GM08714 (cell line): ENCODE data around the gene NINJ2.

ENCODE experiments used
- H3K4me3 ChIP-seq: fragments of 200-500 bp; sonication (Bioruptor generic); 2 replicates; pipeline ENCODE4 v1.5.1; 2014; ENCODE audit warnings: mild to moderate bottlenecking, low read length, inconsistent platforms
- ZNF274 ChIP-seq: IDR thresholded peaks from 2 replicates; pipeline ENCODE4 v1.6.1; 2012; ENCODE audit warnings: mild to moderate bottlenecking, low read depth, low read length

NINJ2 gene

DNA sequence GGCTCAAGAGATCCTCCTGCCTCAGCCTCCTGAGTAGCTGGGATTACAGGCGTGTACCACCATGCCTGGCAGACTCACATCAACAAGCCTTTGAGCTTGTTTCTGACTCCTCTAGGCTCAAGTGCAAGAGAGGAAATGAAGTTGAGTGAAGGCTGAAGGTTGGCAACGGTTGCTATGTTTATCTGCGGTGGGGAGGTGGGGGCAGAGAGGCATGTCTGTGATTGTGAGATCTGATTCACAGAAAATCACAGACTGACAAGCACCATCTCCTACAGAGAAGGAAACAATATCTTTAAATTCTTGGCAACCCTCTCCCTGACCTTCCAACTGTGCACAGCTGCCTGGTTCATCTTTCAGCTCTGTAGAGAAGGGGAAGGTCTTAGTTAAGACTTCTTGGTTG is 22.1 kb upstream of the NINJ2 start:
- no peak overlapping the region; the same call in 1 of the 2 replicates for H3K4me3 ChIP-seq
- TF ChIP-seq ZNF274, result no peak

DNA sequence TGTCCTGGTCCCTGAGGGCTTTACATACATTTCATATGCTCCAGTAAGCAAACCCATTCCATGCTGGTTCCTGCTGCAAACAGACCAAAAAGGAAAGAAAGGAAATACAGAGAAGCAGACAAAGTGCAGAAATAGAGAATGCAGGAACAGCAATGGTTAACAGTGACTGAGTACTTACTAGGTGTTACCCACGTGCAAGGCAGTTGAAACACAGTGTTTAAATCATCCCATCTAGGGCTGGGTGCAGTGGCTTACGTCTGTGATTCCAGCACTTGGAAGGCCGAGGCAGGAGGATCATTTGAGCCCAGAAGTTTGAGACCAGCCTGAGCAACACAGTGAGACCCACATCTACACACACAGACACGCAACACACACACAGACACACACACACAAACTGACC is 21.2 kb upstream of the NINJ2 start:
- H3K4me3 ChIP-seq, result no peak overlapping the region
- no peak for TF ChIP-seq ZNF274

DNA sequence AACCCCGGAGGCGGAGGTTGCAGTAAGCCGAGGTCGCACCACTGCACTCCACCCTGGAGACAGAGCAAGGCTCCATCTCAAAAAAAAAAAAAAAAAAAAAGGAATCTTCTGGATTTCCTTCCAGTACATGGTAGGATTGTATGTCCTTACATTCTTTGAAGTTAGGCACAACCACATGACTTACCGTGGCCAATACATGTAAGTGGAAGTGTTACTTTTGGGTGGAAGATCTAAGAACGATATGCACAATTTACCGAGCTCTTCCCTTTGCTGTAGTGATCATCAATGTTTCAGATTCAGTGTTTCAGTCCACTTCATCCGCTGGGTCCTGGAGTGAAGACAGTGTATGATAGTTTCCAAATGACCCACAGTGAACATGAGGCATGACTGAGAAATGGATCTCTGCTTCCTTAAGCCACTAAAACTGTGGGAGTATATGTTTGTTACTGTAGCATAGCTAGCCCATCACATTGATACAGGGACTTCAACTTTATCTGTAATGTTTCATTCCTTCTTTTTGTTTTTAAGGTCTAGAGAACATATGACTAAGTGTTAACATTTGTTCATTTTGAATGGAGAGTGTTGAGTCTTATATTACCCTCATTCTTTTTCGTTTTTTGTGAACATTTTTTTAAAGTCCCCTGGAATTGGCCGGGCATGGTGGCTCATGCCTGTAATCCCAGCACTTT is 18.5 kb upstream of the NINJ2 start:
- no peak overlapping the region for H3K4me3 ChIP-seq
- TF ChIP-seq ZNF274, result no peak

DNA sequence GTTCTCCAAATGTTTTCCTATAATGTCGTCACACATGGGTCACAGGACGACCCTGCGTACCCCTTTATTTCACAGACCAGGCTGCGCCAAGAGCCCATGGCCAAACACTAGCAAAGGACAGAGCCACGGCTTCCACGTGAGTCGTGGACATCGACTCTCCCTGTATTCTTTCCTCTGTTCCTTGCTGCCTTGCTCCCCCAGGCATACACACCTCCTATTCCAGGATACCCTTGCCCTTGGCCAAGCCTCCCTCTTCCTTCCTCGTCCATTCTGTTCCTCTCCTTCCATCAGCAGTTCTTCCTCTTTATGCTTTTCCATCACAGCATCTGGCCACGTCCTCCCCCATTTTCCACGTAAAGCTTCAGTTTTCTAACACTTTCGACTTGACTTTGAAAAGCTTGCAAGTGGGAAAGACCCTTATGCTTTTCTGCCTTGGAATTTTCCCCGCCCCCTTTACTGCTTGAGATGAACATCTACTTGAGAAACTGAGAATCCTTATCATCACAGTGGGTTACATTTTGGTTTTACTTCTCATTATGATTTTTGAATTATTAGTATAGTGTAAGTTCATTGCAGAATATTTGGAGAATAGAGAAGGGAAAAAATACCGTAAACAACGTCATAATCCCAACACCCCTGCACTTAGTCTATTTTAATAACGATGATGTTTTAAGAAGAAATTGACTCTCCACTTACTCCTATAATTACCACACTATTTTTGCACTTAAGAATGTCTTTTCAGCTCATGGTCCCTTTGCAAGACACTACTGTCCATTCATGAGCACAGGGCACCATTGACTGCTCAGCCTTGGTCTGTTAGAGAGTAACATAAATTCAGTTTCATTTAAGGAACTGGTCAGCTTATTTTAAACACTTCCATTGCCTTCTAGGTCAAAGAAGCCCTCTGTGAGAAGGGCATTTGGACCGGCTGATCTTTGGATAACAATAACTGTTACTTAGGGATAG is 15.8 kb upstream of the NINJ2 start:
- no peak for TF ChIP-seq ZNF274

DNA sequence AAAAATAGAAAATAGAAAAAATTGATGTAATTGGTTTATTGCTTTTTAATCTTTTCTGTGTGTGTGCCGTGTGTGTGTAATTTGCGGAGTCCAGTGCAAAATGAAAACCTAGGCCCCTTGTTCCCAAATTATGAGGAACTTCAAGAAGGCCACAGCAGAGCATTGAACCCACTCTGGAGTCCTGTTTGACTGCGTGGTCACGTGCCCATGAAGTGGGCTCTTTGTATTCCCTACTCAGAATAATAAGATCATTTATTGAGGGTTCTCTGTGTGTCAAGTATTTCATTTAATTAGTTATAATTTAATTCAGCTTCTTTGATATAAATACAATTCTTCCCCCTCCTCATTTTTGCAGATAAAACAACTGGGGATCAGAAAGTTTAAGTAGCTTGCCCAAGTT is 12.3 kb upstream of the NINJ2 start:
- no peak for TF ChIP-seq ZNF274
- H3K4me3 ChIP-seq, result no peak overlapping the region

More for the DNA sequence above, 15.8 kb upstream of the NINJ2 start:
- peak overlapping the region; percentile 12; the same call in 1 of the 2 replicates for H3K4me3 ChIP-seq

DNA sequence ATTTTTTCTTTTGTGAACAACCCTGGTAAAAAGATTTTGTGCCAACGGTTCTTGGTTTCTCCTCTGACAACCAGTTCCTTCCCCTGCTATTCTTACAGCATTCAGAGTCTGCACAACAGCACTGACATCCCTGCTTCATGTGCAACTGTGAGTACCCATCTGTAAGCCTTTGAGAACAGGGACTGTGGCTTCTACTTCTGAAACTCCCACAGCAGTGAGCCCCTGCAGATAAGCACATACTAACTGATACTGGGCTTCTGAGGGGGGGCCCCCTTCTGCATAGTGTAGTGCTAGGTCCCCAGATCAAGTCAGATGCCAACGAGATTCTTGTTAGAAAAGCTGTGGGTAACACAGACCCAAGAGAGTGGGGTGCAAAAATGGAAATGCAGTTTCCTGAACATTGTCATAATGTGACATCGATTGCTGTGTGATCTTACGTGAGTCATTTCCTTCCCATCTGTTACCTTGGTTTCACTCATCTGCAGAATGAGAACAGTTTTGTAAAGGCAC is 11.1 kb upstream of the NINJ2 start:
- peak overlapping the region; percentile 52; the same call in 1 of the 2 replicates for H3K4me3 ChIP-seq
- TF ChIP-seq ZNF274, result no peak

DNA sequence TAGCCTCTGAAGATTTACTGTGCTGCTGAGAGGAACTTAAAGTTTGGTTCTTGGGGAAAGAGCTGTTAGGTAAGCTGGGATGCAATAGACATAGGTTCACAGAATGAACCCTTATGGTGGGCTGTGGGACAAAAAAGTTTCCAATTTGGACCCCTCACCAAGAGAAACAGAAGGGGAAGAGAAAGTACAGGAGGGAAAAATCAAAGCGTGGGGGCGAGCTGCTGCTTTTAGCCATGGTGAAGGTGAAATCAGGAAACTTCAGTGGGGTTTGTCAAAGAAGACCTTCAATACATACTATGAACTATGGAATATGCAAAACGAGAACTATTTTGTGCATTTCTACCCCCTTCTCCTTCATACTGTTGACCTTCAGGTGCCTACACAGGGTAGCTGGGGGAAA is 10.6 kb upstream of the NINJ2 start:
- H3K4me3 ChIP-seq, result peak overlapping the region; percentile 52; the same call in 1 of the 2 replicates
- no peak for TF ChIP-seq ZNF274

DNA sequence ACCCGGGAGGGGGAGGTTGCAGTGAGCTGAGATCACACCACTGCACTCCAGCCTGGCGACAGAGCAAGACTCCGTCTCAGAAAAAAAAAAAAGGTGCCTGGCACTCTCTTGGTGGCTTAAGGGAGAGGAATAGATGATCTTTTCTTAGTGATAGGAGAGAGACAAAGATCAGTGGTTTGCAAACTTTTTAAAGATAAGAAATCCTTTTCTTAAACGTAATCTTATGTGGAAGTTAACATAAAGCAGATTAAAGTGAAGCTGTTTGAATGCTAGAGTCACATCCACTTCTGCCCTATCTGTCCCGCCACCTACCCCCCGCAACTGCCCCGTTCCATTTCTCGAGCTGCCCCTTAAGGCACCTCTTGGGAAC is 6.3 kb upstream of the NINJ2 start:
- no peak for TF ChIP-seq ZNF274
- H3K4me3 ChIP-seq, result no peak overlapping the region

DNA sequence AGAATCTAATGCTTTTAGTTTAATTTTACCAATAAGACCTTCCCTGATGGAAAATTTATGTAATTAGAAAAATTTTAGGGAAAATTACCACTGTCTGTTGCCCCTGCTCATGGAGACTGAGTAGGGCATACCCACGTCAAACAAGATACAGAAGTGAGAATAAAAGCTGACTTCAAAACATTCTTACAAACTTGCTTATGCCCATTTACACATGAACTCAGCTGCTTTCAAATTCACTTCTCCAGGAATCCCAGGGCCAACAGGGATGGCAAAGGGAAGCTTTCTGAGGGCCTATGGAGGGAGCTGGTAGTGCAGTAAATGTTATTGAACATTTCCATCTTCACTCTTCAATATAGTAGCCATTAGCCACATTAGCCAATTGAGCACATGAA is 4.8 kb upstream of the NINJ2 start:
- no peak for TF ChIP-seq ZNF274

DNA sequence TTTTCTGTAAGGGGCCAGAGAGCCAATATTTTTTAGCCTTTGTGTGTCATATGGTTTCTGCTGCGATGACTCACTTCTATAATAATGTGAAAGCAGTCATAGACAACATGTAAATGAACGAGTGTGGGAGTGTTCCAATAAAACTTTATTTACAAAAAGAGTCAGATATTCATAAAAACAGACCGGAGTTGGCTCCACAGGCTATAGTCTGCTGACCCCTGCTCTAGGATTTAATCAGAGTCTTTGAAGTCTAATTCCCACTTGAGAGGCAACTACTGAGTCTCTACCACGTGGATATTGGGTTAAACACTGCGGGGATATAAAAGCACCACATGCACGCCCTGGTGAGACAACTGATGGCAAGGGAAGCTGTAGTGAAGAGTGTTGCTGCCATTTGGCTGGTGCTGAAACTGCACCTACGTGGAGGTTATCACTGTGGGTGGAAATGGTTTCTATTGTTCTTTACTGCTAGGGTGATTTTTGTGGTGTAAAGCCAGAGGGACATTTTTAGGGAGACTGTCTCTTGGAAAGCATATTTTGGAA is 3.6 kb upstream of the NINJ2 start:
- no peak for TF ChIP-seq ZNF274
- no peak overlapping the region for H3K4me3 ChIP-seq

More for the DNA sequence above, 4.8 kb upstream of the NINJ2 start:
- no peak overlapping the region for H3K4me3 ChIP-seq

DNA sequence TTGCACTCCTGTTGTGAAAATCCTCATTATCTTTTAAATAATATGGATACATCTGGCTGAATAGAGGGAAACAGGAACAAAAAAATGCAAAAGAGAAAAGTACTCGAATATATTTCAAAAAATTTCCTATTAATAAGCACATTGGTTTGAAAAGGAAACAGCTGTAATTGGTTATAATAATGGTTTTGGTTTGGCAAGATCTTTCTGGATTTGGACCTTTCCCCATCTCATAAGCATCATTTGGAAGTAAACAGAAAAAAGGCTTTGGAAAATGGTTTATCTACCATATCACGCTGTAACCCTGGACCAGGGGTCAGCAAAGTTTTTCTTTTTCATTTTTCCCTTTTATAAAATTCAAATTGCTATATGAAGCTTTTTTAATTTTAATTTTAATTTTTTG is 2.8 kb upstream of the NINJ2 start:
- TF ChIP-seq ZNF274, result no peak
- H3K4me3 ChIP-seq, result no peak overlapping the region

DNA sequence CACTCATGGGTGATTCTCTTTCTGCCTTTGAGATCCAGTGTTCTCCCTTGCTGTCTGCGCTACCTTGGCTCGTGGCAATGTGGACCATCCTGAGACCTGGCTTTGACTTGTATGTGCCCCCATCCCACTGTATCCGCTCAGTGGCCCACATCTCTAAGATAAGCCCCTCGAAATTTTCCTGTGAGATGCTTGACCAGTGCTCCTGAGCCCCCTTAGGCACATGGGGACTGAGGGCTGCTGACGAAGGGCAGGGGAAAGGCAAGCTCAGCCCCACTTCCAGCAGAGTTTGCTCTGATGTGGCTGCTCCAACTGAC is 1.5 kb upstream of the NINJ2 start:
- H3K4me3 ChIP-seq, result no peak overlapping the region
- TF ChIP-seq ZNF274, result no peak

DNA sequence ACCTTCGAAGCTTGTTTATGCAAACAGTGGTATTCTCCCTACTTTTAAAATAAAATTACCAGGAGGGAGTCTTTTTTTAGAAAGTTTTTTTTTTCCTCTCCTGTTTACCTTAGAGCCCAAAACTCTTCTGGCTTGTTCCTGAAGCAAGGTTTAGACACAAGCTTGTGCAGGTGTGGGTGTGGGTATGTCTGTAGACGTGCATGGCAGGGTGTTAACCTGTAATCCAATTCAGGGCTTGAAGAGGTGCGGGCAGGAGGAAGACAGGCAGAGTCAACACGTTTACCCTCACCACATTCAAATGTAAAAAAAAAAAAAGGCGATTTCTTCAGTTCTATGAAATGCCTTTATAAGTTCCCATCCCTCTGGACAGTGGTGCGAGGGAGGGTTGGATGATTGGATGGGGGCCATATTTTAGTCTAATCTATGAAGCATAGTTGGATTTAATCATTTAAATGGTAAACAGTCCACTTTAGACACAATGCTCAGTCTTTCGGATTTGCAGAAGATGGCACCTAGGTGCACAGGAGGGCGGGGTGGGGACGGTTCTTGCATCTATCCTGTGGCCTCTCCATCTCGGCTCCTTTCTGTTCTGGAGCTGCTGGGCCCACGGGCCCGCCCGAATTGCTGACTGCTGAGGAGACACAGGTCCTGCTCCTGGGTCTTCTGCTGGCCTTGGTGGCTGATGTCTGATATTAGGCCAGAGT is 982 bp upstream of the NINJ2 start:
- no peak for TF ChIP-seq ZNF274
- no peak overlapping the region for H3K4me3 ChIP-seq
